ENCODE measurements around the gene CYP4F3. TPM values are rescaled to one million over a fixed set of nuclear protein-coding genes. Genes with fewer than 3 reads are reported as not detected.

Gene CYP4F3
- total RNA-seq, 4 donors from 2014 or later = 0.33 to 0.94 TPM; not detected in 2

GRCh38 chr19:15644066-15644741 is 3.5 kb downstream of the CYP4F3 start:
- no peak for TF ChIP-seq CTCF (IDR thresholded peaks at IDR 0.05; ENCODE audit: low read depth)

GRCh38 chr19:15644816-15645215 is 4.1 kb downstream of the CYP4F3 start:
- TF ChIP-seq CTCF (IDR thresholded peaks at IDR 0.05; ENCODE audit: low read depth) = no peak

- no peak for TF ChIP-seq CTCF (IDR thresholded peaks at IDR 0.05; ENCODE audit: low read depth)
These were observed 8.8 kb downstream of the CYP4F3 start for GRCh38 chr19:15649526-15649925.

- no peak for TF ChIP-seq CTCF (IDR thresholded peaks at IDR 0.05; ENCODE audit: low read depth)
These were observed 11.1 kb downstream of the CYP4F3 start for GRCh38 chr19:15651791-15652190.

GRCh38 chr19:15652559-15653278 is 12.0 kb downstream of the CYP4F3 start:
- TF ChIP-seq CTCF (IDR thresholded peaks at IDR 0.05; ENCODE audit: low read depth) = no peak

GRCh38 chr19:15656467-15656866 is 15.8 kb downstream of the CYP4F3 start:
- TF ChIP-seq CTCF (IDR thresholded peaks at IDR 0.05; ENCODE audit: low read depth) = no peak

GRCh38 chr19:15663247-15663646 is 22.6 kb downstream of the CYP4F3 start:
- no peak for TF ChIP-seq CTCF (IDR thresholded peaks at IDR 0.05; ENCODE audit: low read depth)

Data from subcutaneous adipose tissue (tissue), 4 donors.